T-helper 2 cell treated with Interferon-gamma antibody and Interleukin-4, amounts not matched to agents 5 μg/mL and 100 μg/mL, for 36 hours (primary cell): ENCODE data around the gene EPB41L4A.
"Not testable (repeated sequence)": the region's sequence is repeated elsewhere in the genome, so short reads cannot be mapped to it uniquely, and the experiment has no call there.

ENCODE experiments used
- DNase-seq: peaks from one replicate; pipeline ENCODE4 v3.0.0; 2021; ENCODE audit warnings: low spot score
- H3K27ac Mint-ChIP-seq: one replicate; pipeline ENCODE4 v1.8.0; 2021; ENCODE audit warnings: mild to moderate bottlenecking, mixed read lengths
- H3K27me3 Mint-ChIP-seq: one replicate; pipeline ENCODE4 v1.8.0; 2021; ENCODE audit warnings: low read depth, mixed read lengths
- H3K36me3 Mint-ChIP-seq: one replicate; pipeline ENCODE4 v1.8.0; 2021; ENCODE audit warnings: low read depth, mixed read lengths
- H3K4me1 Mint-ChIP-seq: one replicate; pipeline ENCODE4 v1.8.0; 2021; ENCODE audit warnings: low read depth, mixed read lengths
- H3K4me3 Mint-ChIP-seq: one replicate; pipeline ENCODE4 v1.8.0; 2022; ENCODE audit warnings: mild to moderate bottlenecking, moderate library complexity, mixed read lengths
- H3K9me3 Mint-ChIP-seq: one replicate; pipeline ENCODE4 v1.8.0; 2021; ENCODE audit warnings: mixed read lengths

The EPB41L4A gene

GRCh38 chr5:112385566-112385965 is 33.5 kb downstream of the EPB41L4A start:
- Mint-ChIP-seq H3K36me3 (no peaks in the 10 kb centered on the region), H3K9me3 (no peaks in the 10 kb centered on the region), H3K4me1 (no peaks in the 10 kb centered on the region), H3K27me3 (peaks cover 6% of the 10 kb centered on the region), H3K4me3 (no peak overlapping the region), H3K27ac (no peak overlapping the region)
- no peak for DNase-seq

DNA sequence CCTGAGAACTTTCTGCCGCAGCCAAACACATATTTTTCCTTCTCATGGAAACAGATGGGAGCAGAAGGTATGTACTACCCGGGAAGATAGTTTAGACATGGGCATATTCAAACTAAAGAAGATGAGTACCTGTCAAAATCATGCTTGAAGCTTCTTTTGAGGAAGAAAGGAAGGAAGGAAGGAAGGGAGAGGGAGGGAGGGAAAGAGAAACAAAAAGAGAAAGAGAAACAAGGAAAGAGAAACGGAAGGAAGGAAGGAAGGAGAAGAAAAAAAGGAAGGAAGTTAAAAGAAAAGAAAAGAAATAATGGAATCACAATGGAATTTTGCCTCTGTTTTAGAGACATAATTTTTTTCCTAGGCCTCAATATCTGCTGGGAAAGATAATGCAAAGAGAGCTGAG is 34.6 kb downstream of the EPB41L4A start:
- Mint-ChIP-seq H3K4me3 (no peak overlapping the region), H3K27me3 (peaks cover 3% of the 10 kb centered on the region)

DNA sequence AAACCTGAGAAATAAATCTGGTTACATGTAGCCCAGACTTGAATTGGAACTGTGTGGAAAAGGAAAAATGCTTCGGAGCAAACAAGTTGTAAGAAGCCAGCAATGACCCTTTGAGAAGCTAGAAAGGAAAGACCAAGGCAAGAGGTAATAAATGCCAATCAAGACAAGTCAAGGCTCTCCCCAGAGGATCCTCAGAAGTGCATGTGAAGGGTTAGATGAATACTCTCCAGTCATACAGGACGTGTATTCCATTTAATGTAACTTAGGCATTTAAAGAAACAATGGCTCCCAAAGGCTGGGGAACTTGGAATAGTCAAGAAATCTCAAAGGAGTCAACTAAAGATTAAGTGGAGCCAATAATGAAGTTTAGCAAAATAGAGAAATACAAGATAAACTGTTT is 36.2 kb downstream of the EPB41L4A start:
- no peak for DNase-seq
- Mint-ChIP-seq H3K27ac (no peak overlapping the region), H3K4me3 (no peak overlapping the region), H3K9me3 (no peaks in the 10 kb centered on the region), H3K4me1 (no peaks in the 10 kb centered on the region), H3K36me3 (no peaks in the 10 kb centered on the region), H3K27me3 (no peaks in the 10 kb centered on the region)

More for the DNA sequence above, 34.6 kb downstream of the EPB41L4A start:
- DNase-seq: no peak
- Mint-ChIP-seq H3K9me3 (no peaks in the 10 kb centered on the region), H3K4me1 (no peaks in the 10 kb centered on the region), H3K36me3 (no peaks in the 10 kb centered on the region), H3K27ac (no peak overlapping the region)

GRCh38 chr5:112381521-112381920 is 37.6 kb downstream of the EPB41L4A start:
- Mint-ChIP-seq H3K4me1 (no peaks in the 10 kb centered on the region), H3K27ac (no peak overlapping the region), H3K9me3 (no peaks in the 10 kb centered on the region), H3K36me3 (no peaks in the 10 kb centered on the region), H3K27me3 (no peaks in the 10 kb centered on the region), H3K4me3 (no peak overlapping the region)
- no peak for DNase-seq

GRCh38 chr5:112379542-112380325 is 39.3 kb downstream of the EPB41L4A start:
- H3K4me1 Mint-ChIP-seq: no peaks in the 10 kb centered on the region
- H3K27me3 Mint-ChIP-seq: no peaks in the 10 kb centered on the region

GRCh38 chr5:112374818-112375217 is 44.3 kb downstream of the EPB41L4A start:
- no peak overlapping the region for H3K27ac Mint-ChIP-seq
- H3K4me3 Mint-ChIP-seq: no peak overlapping the region
- H3K36me3 Mint-ChIP-seq: no peaks in the 10 kb centered on the region
- no peak for DNase-seq
- H3K9me3 Mint-ChIP-seq: no peaks in the 10 kb centered on the region
- H3K4me1 Mint-ChIP-seq: no peaks in the 10 kb centered on the region
- H3K27me3 Mint-ChIP-seq: no peaks in the 10 kb centered on the region

More at GRCh38 chr5:112379542-112380325, 39.3 kb downstream of the EPB41L4A start:
- H3K36me3 Mint-ChIP-seq: no peaks in the 10 kb centered on the region
- no peak overlapping the region for H3K27ac Mint-ChIP-seq
- DNase-seq: no peak
- H3K4me3 Mint-ChIP-seq: no peak overlapping the region
- no peaks in the 10 kb centered on the region for H3K9me3 Mint-ChIP-seq

DNA sequence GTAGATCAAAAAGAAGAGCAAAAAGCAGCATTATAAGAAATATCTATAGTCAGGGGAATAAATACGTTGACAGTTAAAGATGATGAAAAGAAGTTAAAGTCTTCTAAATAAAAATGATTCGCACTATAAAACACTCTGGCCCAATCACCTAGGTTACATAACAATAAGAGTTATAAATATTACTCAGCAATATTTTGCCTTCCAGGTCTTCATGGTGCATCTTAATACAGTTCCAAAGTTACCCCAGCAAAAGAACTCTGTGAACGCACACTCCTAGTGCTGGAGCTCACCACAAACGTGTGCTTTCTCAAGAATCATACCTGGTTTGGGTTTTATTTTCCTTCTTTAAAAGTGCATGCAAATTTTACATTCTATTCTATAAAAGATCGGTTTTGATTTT is 44.7 kb downstream of the EPB41L4A start:
- Mint-ChIP-seq H3K27ac (no peak overlapping the region), H3K4me1 (no peaks in the 10 kb centered on the region), H3K36me3 (no peaks in the 10 kb centered on the region), H3K4me3 (no peak overlapping the region), H3K9me3 (no peaks in the 10 kb centered on the region), H3K27me3 (no peaks in the 10 kb centered on the region)
- DNase-seq: no peak

DNA sequence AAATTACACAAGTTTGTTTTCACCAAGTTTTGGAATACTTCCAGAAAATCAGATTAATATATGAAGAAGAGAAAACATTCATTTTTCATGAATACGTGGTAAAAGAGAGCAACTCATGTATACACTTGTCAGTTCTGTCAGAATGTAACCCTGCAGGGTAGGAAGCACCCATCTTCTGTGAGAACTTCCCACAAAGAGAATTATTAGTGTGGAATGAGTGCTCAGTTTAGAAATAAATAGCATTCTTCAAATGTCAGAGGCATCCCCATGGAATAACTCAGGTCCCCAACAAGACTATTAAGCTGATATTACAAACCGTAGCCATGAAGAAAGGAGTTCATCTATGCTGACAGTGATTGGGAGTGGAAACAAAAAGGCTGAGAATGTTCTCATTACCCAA is 45.2 kb downstream of the EPB41L4A start:
- no peaks in the 10 kb centered on the region for H3K27me3 Mint-ChIP-seq

GRCh38 chr5:112372543-112372942 is 46.5 kb downstream of the EPB41L4A start:
- Mint-ChIP-seq H3K4me3 (no peak overlapping the region), H3K4me1 (no peaks in the 10 kb centered on the region), H3K27me3 (no peaks in the 10 kb centered on the region), H3K27ac (no peak overlapping the region), H3K9me3 (no peaks in the 10 kb centered on the region), H3K36me3 (no peaks in the 10 kb centered on the region)
- no peak for DNase-seq

More for the DNA sequence above, 45.2 kb downstream of the EPB41L4A start:
- Mint-ChIP-seq H3K4me3 (no peak overlapping the region), H3K36me3 (no peaks in the 10 kb centered on the region), H3K9me3 (no peaks in the 10 kb centered on the region), H3K27ac (no peak overlapping the region), H3K4me1 (no peaks in the 10 kb centered on the region)
- DNase-seq: no peak

DNA sequence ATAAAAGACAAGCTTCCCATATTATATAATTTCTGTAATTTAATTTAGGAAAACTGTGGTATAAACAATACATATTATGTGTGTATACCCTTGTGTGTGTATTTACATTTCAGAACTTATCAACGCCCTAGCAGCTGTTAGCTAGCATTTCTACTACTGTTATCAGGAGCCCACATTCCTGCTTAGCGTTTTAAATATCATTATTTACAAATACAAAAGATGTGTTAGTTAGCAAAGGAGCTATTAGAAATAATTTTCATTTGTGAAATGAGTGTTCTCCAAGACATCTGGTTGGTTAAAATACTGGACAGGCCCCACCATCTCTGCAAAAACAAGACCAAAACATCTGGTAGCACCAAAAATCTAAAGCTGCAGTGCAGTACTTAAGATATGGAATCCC is 48.0 kb downstream of the EPB41L4A start:
- Mint-ChIP-seq H3K9me3 (no peaks in the 10 kb centered on the region), H3K4me3 (no peak overlapping the region), H3K27me3 (no peaks in the 10 kb centered on the region), H3K4me1 (no peaks in the 10 kb centered on the region), H3K27ac (no peak overlapping the region), H3K36me3 (no peaks in the 10 kb centered on the region)
- no peak for DNase-seq

DNA sequence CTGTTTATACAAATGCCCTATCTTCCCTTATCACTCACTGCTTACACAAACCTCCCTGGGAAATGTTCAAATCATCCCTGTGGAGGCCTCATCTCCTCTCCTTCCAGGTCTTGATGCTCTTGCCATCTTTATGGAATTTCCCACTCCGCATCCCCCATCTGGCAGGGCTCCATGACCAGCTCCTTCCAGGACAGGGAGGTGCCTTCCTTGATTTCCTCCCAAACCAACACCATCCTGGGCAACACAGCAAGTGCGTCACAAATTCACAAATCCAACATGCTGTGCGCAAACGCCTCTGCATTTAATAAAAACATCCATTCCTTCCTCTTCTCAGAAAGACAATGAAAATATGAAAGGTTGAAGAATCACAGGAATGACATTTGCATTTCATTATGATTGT is 51.7 kb downstream of the EPB41L4A start:
- no peaks in the 10 kb centered on the region for H3K9me3 Mint-ChIP-seq
- no peaks in the 10 kb centered on the region for H3K27me3 Mint-ChIP-seq
- H3K27ac Mint-ChIP-seq: no peak overlapping the region
- DNase-seq: no peak
- H3K4me3 Mint-ChIP-seq: no peak overlapping the region
- H3K36me3 Mint-ChIP-seq: no peaks in the 10 kb centered on the region
- no peaks in the 10 kb centered on the region for H3K4me1 Mint-ChIP-seq

- Mint-ChIP-seq H3K27me3 (no peaks in the 10 kb centered on the region), H3K9me3 (no peaks in the 10 kb centered on the region), H3K36me3 (no peaks in the 10 kb centered on the region), H3K4me1 (no peaks in the 10 kb centered on the region), H3K4me3 (no peak overlapping the region), H3K27ac (no peak overlapping the region)
- no peak for DNase-seq
Measured at GRCh38 chr5:112366987-112367386, 52.1 kb downstream of the EPB41L4A start.

- H3K27me3 Mint-ChIP-seq, H3K27ac Mint-ChIP-seq, H3K36me3 Mint-ChIP-seq, H3K4me1 Mint-ChIP-seq, DNase-seq, H3K9me3 Mint-ChIP-seq, H3K4me3 Mint-ChIP-seq: not testable (repeated sequence)
Measured at GRCh38 chr5:112360740-112361139, 58.3 kb downstream of the EPB41L4A start.

GRCh38 chr5:112356178-112356956 is 62.7 kb downstream of the EPB41L4A start:
- H3K4me1 Mint-ChIP-seq: no peaks in the 10 kb centered on the region
- no peak overlapping the region for H3K4me3 Mint-ChIP-seq
- H3K9me3 Mint-ChIP-seq: no peaks in the 10 kb centered on the region
- DNase-seq: no peak
- H3K27ac Mint-ChIP-seq: no peak overlapping the region
- peaks cover 3% of the 10 kb centered on the region for H3K27me3 Mint-ChIP-seq
- H3K36me3 Mint-ChIP-seq: no peaks in the 10 kb centered on the region
